ENCODE measurements around the gene RHEX.
"Not testable (repeated sequence)": the region's sequence is repeated elsewhere in the genome, so short reads cannot be mapped to it uniquely, and the experiment has no call there.

Gene RHEX

DNA sequence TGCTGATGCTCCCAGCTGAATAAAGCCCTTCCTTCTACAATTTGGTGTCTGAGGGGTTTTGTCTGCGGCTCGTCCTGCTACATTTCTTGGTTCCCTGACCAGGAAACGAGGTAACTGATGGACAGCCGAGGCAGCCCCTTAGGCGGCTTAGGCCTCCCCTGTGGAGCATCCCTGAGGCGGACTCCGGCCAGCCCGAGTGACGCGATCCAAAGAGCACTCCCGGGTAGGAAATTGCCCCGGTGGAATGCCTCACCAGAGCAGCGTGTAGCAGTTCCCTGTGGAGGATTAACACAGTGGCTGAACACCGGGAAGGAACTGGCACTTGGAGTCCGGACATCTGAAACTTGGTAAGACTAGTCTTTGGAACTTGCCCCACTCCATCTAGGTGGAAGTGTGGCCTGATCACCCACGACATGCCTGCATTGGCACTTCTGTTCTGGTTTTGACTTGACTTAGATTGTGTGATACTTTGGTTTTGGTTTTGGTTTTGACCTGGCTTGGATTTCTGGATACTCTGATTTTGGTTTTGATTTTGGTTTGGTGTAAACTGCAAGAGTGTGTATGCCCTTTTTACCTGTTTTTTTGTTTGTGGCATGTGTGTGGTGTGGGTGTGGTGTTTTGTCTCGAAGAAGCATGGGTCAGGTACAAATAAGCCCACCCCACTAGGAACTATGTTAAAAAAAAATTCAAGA, at the start of gene RHEX:
TSS of gene RHEX (plus strand) at position 255 of the 692 bp plus-strand sequence. CDS start 44,656 bp downstream, outside the sequence.
- not testable (repeated sequence) for DNase-seq (ENCODE audit: low spot score)

GRCh38 chr1:206003854-206004800, 48.8 kb upstream of the RHEX start:
- no peak for DNase-seq (ENCODE audit: low spot score)

GRCh38 chr1:206004826-206005225, 48.1 kb upstream of the RHEX start:
- no peak for DNase-seq (ENCODE audit: low spot score)

DNA sequence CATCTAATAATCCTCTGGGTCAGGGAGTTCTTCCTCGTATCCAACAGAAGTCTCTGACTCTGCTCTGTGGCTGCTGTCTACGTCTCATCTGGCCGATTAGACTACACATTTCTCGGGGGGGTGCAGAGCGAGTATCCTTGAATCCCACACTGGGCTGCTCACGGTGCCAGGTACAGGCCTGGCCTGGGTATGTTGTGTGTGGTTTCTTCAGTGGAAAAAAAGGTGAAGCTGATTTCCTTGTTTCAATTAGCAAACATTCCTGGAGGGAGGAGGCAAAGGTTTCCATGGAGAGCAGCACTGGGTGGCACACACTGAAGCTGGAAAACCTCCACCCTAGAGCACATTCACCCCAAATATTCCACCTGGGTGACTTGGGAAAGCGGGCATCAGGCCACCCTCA, 47.7 kb upstream of the RHEX start:
- no peak for DNase-seq (ENCODE audit: low spot score)

GRCh38 chr1:206005778-206006180, 47.2 kb upstream of the RHEX start:
- DNase-seq (ENCODE audit: low spot score): no peak

DNA sequence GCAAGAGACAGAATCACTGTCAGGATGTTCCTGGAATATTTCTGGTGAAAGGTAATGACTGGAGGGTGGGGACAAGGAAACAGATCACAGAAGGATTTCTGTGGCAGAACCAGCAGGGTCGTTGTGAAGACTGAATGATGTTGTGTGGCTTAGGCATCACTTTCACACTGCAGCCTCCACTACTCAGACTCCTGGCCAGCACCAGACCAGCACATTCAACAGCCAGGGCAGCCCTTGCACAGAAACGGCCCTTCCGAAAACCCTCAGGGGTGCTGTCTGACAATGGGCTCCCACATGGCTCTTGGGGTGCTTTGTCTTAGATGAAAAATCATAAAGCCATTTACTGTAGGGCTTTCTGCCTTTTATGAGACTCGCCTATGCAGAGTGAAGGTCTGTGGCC, 46.0 kb upstream of the RHEX start:
- no peak for DNase-seq (ENCODE audit: low spot score)

GRCh38 chr1:206010060-206010459, 42.9 kb upstream of the RHEX start:
- no peak for DNase-seq (ENCODE audit: low spot score)

DNA sequence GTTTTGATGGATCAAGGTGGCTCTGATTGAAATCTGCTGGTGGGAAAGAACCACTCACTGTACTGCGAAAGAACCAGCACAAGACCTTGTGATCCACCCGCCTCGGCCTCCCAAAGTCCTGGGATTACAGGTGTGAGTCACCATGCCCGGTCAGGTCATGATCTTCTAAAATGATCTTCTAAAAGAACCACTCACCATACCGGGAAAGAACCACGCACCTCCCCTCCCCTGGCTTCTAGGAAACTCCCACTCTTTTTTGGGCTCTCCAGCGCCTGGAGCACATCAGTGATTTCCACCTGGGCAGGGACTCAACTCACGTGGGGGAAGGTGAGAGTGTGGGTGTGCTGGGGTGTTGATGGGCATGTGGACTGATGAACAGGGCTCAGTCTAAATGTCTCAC, 41.9 kb upstream of the RHEX start:
- no peak for DNase-seq (ENCODE audit: low spot score)

- no peak for DNase-seq (ENCODE audit: low spot score)
Measured at GRCh38 chr1:206012086-206012859, 40.7 kb upstream of the RHEX start.

- DNase-seq (ENCODE audit: low spot score): no peak
Measured at GRCh38 chr1:206013026-206013795, 39.8 kb upstream of the RHEX start.

DNA sequence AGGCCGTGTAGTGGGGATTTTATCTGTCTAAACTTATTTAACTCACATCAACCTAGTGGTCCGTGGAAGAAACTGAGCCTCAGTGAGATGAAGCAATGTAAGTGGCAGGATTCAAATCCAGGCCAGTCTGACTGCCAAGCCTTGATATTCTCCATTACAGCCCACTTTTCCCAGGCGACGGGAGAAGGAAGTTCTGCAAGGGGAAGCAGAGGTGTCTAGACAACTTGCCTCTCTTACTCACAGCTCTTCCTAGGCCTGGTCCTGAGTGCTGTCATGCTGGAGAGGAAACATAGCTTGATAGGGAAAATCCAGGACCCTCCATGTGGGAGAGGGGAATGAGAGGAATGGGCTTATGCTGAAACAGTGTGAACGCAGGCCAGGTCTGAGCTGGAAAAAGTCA, 38.4 kb upstream of the RHEX start:
- no peak for DNase-seq (ENCODE audit: low spot score)

GRCh38 chr1:206015071-206015470, 37.9 kb upstream of the RHEX start:
- no peak for DNase-seq (ENCODE audit: low spot score)

DNA sequence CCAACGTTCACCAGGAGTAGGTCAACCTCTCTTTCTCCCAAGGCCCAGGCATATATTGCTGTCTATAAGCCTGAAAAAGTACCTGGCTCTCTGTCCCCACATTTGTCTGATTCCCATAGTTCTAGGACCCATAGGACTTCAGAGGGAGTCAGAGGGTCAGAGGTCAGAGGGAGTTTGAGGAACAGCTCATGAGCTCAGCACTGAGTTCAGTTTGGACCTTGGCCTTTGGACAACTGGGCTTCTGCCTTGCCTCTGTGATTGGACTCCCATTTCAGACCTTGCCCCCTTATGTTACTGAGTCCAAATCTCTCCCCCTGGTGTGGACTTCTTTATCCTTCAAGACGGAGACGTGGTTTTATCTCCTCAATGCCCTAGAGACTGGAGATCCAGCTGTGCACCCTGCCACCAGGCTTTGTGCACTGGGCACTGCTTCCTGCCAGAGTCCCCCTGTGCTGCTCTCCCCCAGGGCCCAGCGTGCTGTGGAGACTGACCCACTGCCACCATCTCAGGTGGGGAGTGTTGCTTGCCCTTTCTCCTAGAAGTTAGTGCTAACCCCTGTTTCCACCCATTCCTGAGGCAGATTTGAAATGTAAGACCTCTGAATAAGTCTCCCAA, 32.5 kb upstream of the RHEX start:
- DNase-seq (ENCODE audit: low spot score): no peak

DNA sequence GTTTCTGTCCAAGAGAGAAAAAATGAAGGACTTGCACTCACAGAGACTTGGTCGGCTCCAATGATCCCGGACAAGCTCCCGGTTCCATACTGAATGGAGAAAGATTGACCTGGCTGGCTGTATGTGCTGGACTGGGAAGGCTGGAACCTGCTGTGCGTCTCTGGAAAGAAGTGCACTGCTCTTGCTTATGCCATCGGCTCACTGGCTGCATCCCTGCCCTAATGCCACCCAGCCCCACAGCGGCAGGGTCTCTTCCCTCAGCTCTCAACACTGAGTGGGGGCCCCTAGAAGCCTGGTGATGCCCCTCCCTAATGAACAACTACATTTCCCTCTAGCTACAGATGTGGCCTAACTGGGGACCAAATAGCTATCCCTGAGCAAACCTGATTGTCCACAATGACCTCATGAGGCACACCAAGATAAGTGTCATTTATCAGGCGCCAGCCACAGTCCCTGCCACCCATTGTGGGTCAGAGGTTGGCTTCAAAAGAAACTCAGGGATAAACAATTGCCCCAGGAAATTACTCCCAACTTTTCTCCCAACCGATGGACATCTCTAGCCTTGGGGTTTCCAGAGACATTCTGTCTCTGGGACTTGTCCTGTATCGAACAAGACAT, 31.9 kb upstream of the RHEX start:
- no peak for DNase-seq (ENCODE audit: low spot score)

GRCh38 chr1:206021626-206022365, 31.2 kb upstream of the RHEX start:
- DNase-seq (ENCODE audit: low spot score): no peak

- no peak for DNase-seq (ENCODE audit: low spot score)
Measured at GRCh38 chr1:206022766-206023165, 30.2 kb upstream of the RHEX start.

- no peak for DNase-seq (ENCODE audit: low spot score)
Measured at GRCh38 chr1:206023695-206024094, 29.3 kb upstream of the RHEX start, which contains the start of gene CTSE. Gene CTSE (minus strand): TSS chr1:206023895. CDS start chr1:206023791, 104 bp downstream.

- DNase-seq (ENCODE audit: low spot score): no peak
Measured at GRCh38 chr1:206025283-206025820, 27.6 kb upstream of the RHEX start.

DNA sequence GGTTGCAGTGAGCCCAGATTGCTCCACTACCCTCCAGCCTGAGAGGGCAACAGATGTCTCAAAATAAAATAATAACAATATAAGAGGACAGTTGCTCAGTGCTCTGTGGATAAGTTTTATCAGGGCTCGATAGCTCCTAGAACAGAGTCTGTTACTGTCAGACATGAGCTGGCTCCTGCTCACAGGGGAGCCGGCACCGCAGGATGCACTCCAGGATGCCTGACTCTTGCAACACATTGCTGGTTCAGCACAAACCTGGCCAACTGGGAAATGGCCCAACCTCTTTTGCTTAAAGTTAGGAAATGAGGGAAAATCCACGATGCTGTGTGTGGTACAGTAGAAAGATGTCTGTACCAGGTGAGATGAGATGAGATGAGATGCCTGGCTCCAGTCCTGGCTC, 23.5 kb upstream of the RHEX start:
- DNase-seq (ENCODE audit: low spot score): no peak

DNA sequence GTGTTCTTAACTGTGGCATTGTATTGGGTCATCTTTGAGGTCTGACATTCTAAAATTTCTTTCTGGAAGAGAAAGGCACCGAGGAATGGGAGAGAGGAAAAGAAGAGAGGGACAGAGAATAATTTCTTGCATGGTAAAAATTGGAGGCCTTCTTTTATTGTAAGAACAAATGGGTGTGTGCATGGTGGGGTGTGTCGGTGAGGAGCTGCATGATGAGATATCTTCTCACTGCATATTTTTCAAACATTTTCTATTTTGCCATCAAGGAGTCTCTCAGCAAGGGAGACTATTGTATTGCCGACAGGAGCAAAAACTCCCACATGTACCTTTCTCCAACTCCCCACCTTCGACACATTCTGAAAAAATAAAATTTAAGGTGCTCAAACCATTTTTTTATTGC, 22.8 kb upstream of the RHEX start:
- no peak for DNase-seq (ENCODE audit: low spot score)

Data from AG08396 (cell line).